Right atrium auricular region (tissue), 2 donors: Measurements from ENCODE around the gene CMTM7. TPM values are rescaled to one million over a fixed set of nuclear protein-coding genes. Genes with fewer than 3 reads are reported as not detected.

Experiments used
- DNase-seq: peaks from one replicate; pipeline ENCODE4 v3.0.0-alpha.2; 2019; ENCODE audit warnings: low spot score
- H3K27ac ChIP-seq, 2 donors: fragments of 200-600 bp; sonication (generic); 1 replicate in 1 of 2; 2 replicates in 1 of 2; pipeline ENCODE4 v1.5.1; 2016 to 2019
- H3K27me3 ChIP-seq, 2 donors: fragments of 200-600 bp; sonication (generic); one replicate each; pipeline versions ENCODE4 v1.5.1 to v1.6.0; 2017 to 2019
- H3K36me3 ChIP-seq: fragments of 200-600 bp; sonication (generic); one replicate; pipeline ENCODE4 v1.5.1; 2016
- H3K4me1 ChIP-seq, 2 donors: fragments of 200-600 bp; sonication (generic); one replicate each; pipeline versions ENCODE4 v1.5.1 to v1.6.0; 2017 to 2019
- H3K4me3 ChIP-seq, 2 donors: fragments of 200-600 bp; sonication (generic); 1 replicate in 1 of 2; 2 replicates in 1 of 2; pipeline ENCODE4 v1.5.1; 2017 to 2019; ENCODE audit warnings: mild to moderate bottlenecking in 1 of 2, moderate library complexity in 1 of 2
- H3K9me3 ChIP-seq, 2 donors: fragments of 200-600 bp; sonication (generic); one replicate each; pipeline ENCODE4 v1.5.1; 2019
- total RNA-seq, 2 donors: library from RNA; depleted of rRNA; stranded (reverse); fragments of >200 nt; gene quantifications; one replicate each; pipeline ENCODE4 v1.1.0, GENCODE V29; 2016
- TF ChIP-seq, protein P1 (sequence below), 2 donors: fragments of 200-600 bp; sonication (generic); IDR thresholded peaks; one replicate each; pipeline ENCODE4 v1.5.1; 2019; ENCODE audit warnings: antibody characterized with exemption in 2 of 2

CMTM7 gene
- total RNA-seq, 2 donors from 2014 or later = 8.2 to 10.5 TPM

DNA sequence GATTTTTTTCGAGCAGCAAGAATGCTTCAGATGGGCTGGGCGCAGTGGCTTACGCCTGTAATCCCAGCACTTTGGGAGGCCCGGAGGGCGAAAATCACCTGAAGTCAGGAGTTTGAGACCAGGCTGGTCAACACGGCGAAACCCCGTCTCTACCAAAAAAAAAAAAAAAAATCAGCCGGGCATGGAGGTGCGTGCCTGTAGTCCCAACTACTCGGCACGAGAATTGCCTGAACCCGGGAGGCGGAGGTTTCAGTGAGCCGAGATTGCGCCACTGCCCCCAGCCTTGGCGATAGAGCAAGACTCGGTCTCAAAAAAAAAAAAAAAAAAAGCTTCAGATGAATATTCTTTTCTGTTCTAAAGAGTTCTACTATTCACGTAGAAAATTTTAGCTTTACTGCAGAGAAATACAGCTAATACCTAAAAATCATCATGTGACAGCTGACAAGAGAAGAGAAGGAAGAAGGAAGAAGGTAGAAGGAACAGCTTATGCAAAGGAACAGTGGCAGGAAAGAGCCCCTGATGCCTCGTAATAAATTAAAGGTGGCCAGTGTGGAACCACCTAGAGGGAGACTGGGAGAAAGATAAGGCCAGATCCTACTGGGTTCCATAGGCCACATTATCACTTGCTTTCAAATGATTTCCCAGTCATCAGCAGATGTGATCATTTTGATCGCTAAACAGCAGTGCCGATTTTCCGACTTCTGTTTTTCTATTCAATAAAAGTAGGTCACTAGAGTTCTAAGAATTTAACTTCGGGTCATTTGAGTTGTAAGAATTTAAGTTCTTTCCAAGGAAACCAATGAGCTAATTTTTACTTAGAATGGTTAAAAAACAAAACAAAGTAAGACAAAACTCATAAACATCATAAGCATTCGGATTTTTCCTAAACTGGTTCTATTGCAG is 109.5 kb downstream of the CMTM7 start:
- peak overlapping the region; percentile 99 for H3K27ac ChIP-seq
- H3K9me3 ChIP-seq = no peaks in the 10 kb centered on the region
- peaks cover 0 to 10% of the 10 kb centered on the region in 2 donors for H3K4me1 ChIP-seq
- TF ChIP-seq, protein P1, sequence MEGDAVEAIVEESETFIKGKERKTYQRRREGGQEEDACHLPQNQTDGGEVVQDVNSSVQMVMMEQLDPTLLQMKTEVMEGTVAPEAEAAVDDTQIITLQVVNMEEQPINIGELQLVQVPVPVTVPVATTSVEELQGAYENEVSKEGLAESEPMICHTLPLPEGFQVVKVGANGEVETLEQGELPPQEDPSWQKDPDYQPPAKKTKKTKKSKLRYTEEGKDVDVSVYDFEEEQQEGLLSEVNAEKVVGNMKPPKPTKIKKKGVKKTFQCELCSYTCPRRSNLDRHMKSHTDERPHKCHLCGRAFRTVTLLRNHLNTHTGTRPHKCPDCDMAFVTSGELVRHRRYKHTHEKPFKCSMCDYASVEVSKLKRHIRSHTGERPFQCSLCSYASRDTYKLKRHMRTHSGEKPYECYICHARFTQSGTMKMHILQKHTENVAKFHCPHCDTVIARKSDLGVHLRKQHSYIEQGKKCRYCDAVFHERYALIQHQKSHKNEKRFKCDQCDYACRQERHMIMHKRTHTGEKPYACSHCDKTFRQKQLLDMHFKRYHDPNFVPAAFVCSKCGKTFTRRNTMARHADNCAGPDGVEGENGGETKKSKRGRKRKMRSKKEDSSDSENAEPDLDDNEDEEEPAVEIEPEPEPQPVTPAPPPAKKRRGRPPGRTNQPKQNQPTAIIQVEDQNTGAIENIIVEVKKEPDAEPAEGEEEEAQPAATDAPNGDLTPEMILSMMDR (IDR thresholded peaks at IDR 0.05) = no peak
- H3K4me3 ChIP-seq = peak overlapping the region; percentile 94 to 97
- no peaks in the 10 kb centered on the region for H3K36me3 ChIP-seq
- DNase-seq = no peak
- no peaks in the 10 kb centered on the region for H3K27me3 ChIP-seq

DNA sequence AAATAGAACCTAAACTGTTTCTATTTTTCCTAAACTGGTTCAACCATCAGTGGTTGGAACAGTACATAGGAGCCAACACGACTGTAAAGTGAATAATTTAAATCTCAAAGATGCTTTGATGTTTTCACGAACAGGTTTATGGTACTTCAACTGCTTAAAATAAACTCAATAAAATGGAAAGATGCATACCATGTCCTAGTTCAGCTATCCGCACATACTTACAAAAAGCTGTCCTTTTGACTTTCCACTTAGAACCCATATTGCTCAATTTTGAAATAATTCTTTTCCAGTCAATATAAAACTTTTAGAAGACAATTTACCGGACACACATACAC is 110.1 kb downstream of the CMTM7 start:
- Histone ChIP-seq H3K9me3 (no peaks in the 10 kb centered on the region), H3K27me3 (no peaks in the 10 kb centered on the region), H3K4me1 (peaks cover 0 to 10% of the 10 kb centered on the region in 2 donors), H3K27ac (peak overlapping the region; percentile 99), H3K4me3 (peak overlapping the region; percentile 94 to 97), H3K36me3 (no peaks in the 10 kb centered on the region)
- no peak for DNase-seq
- TF ChIP-seq, protein P1 (IDR thresholded peaks at IDR 0.05) = no peak

DNA sequence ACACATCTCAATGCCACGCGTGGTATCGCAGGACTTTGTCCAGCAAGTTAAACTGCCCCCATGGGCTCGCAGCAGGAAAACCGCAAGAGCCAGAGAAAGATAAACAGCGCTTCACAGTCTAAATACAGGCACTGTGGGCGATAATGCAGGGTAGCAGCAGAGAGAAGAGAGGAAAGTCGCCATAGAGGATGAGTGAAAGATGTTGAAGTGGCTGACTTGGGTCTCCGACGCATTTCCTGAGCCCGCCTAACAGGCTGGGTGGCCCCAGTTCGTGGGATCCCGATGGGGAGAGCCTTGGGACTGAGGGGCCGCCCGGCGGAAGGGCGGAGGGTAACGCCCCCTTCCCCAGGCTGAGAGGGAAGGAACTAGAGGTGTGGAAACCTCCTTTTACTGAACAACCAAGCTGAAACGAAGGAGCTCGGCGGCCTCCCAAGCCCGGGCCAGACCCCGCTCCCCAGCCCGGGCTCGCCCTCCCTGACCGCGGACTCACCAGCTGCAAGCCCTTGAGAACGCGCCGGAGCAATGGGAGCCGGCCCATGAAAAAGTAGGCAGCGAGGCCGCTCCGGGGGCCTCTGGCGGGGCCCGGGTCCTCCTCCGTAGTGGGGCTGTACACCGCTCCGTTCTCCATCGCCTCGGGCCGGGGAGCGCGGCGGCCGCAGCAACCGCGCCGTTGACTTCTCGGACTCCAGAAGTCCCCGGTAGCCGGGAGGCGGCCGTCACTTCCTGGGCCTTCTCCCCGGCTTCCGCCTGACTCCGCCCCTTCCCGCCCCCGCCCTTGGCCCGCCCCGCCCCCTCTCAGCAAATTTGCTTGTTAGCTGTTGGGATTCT is 110.7 kb downstream of the CMTM7 start, which contains the start of gene CMTM6:
CMTM6 (minus strand) TSS at position 735 of the 828 bp plus-strand sequence; CDS start at position 628, 107 bp downstream.
- TF ChIP-seq, protein P1 (IDR thresholded peaks at IDR 0.05) = no peak
- DNase-seq = peak; percentile 78
- Histone ChIP-seq H3K27me3 (no peaks in the 10 kb centered on the region), H3K27ac (peak within 1 kb of the TSS; percentile 99), H3K36me3 (no peaks in the 10 kb centered on the region), H3K9me3 (no peaks in the 10 kb centered on the region), H3K4me3 (peak within 1 kb of the TSS; percentile 94 to 97), H3K4me1 (peaks cover 0 to 10% of the 10 kb centered on the region in 2 donors)

DNA sequence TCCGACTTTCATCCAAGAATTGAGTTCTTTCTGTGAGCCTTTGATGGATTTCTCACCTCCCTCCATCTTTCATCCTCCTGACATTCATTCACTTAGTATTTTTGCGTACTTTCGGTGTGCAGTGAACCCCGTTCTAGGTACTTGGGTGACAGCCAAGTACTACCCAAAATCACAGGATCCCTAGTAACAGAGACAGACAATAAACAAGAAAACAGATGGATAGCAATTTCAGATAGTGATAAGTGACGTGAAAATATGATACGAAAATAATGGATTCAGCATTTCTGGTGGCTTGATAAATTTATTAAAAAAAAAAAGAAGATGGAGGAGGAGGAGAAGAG is 111.3 kb downstream of the CMTM7 start:
- TF ChIP-seq, protein P1 (IDR thresholded peaks at IDR 0.05) = no peak
- DNase-seq = no peak
- peak overlapping the region; percentile 94 to 97 for H3K4me3 ChIP-seq
- no peaks in the 10 kb centered on the region for H3K36me3 ChIP-seq
- H3K27ac ChIP-seq = peak overlapping the region; percentile 99
- H3K4me1 ChIP-seq = peaks cover 0 to 10% of the 10 kb centered on the region in 2 donors
- no peaks in the 10 kb centered on the region for H3K27me3 ChIP-seq
- no peaks in the 10 kb centered on the region for H3K9me3 ChIP-seq

Other genes starting within 250 kb of the CMTM7 start
- gene CMTM8, start 153.2 kb upstream of the CMTM7 start, total RNA-seq = 1 to 10 TPM; 3.1 to 7.1 TPM
- gene CMTM6, start 111.0 kb downstream of the CMTM7 start, total RNA-seq = 10 to 100 TPM; 16.6 to 25.9 TPM
- gene DYNC1LI1, start 179.0 kb downstream of the CMTM7 start, total RNA-seq = 10 to 100 TPM; 36.6 to 39.7 TPM